GM23338 (cell line): Measurements from ENCODE around the gene CUX1. TPM values are rescaled to one million over a fixed set of nuclear protein-coding genes. Genes with fewer than 3 reads are reported as not detected.

Source experiments
- ATAC-seq: fragments of 200-7000 bp; cut with Tn5 transposase; 3 replicates; pipeline ENCODE4 v1.9.1; 2020
- DNase-seq: peaks from one replicate; pipeline ENCODE4 v3.0.0-alpha.2; 2015; ENCODE audit warnings: low spot score
- H2AFZ ChIP-seq: fragments of 200-600 bp; sonication (generic); 2 replicates; pipeline ENCODE4 v1.8.0; 2016; ENCODE audit warnings: antibody characterized with exemption, mild to moderate bottlenecking, moderate library complexity
- H3F3A ChIP-seq: fragments of 200-600 bp; sonication (generic); replicated peaks from 2 replicates; pipeline ENCODE4 v1.8.0; 2017; ENCODE audit warnings: antibody characterized with exemption, mixed run types, low read depth
- H3K27ac ChIP-seq: fragments of 200-600 bp; sonication (generic); 2 replicates; pipeline ENCODE4 v1.6.1; 2016; ENCODE audit warnings: low read depth
- H3K27me3 ChIP-seq: fragments of 200-600 bp; sonication (generic); 2 replicates; pipeline ENCODE4 v1.8.0; 2016; ENCODE audit warnings: mild to moderate bottlenecking, mixed run types, moderate library complexity; ENCODE audit not compliant: insufficient read depth
- H3K36me3 ChIP-seq: fragments of 200-600 bp; sonication (generic); 2 replicates; pipeline ENCODE4 v1.8.0; 2016; ENCODE audit warnings: mild to moderate bottlenecking; ENCODE audit not compliant: insufficient read depth
- H3K4me1 ChIP-seq: fragments of 200-600 bp; sonication (generic); 2 replicates; pipeline ENCODE4 v1.8.0; 2016; ENCODE audit warnings: mild to moderate bottlenecking, moderate library complexity; ENCODE audit not compliant: insufficient read depth
- H3K4me2 ChIP-seq: fragments of 200-600 bp; sonication (generic); 2 replicates; pipeline ENCODE4 v1.7.1; 2017; ENCODE audit warnings: mixed run types
- H3K4me3 ChIP-seq: fragments of 200-600 bp; sonication (generic); 2 replicates; pipeline ENCODE4 v1.6.1; 2016; ENCODE audit warnings: mixed run types
- H3K79me2 ChIP-seq: fragments of 200-600 bp; sonication (generic); replicated peaks from 2 replicates; pipeline ENCODE4 v1.8.0; 2017; ENCODE audit warnings: mild to moderate bottlenecking; ENCODE audit not compliant: insufficient read depth
- H3K9me2 ChIP-seq: fragments of 200-600 bp; sonication (generic); 2 replicates; pipeline ENCODE4 v1.8.0; 2017; ENCODE audit not compliant: insufficient read depth
- H4K20me1 ChIP-seq: fragments of 200-600 bp; sonication (generic); replicated peaks from 2 replicates; pipeline ENCODE4 v1.8.0; 2017; ENCODE audit warnings: mild to moderate bottlenecking; ENCODE audit not compliant: insufficient read depth
- H3K27ac Mint-ChIP-seq: 2 replicates; pipeline ENCODE4 v1.8.0; 2020; ENCODE audit warnings: inconsistent platforms, mild to moderate bottlenecking, moderate library complexity, mixed read lengths
- H3K27me3 Mint-ChIP-seq: 3 replicates; pipeline ENCODE4 v1.8.0; 2022; ENCODE audit warnings: low read depth, mild to moderate bottlenecking, moderate library complexity, mixed read lengths, inconsistent platforms; ENCODE audit not compliant: insufficient read depth, poor library complexity
- H3K36me3 Mint-ChIP-seq: 3 replicates; pipeline ENCODE4 v1.8.0; 2021; ENCODE audit warnings: low read depth, mild to moderate bottlenecking, inconsistent platforms, moderate library complexity, mixed read lengths
- H3K4me1 Mint-ChIP-seq: 3 replicates; pipeline ENCODE4 v1.8.0; 2020; ENCODE audit warnings: mild to moderate bottlenecking, inconsistent platforms, mixed read lengths
- H3K4me3 Mint-ChIP-seq: 3 replicates; pipeline ENCODE4 v1.8.0; 2021; ENCODE audit warnings: moderate library complexity, mild to moderate bottlenecking, inconsistent platforms, mixed read lengths
- H3K9me3 Mint-ChIP-seq: 3 replicates; pipeline ENCODE4 v1.8.0; 2020; ENCODE audit warnings: moderate library complexity, mild to moderate bottlenecking, inconsistent platforms, mixed read lengths
- CREB1 ChIP-seq: fragments of 250-450 bp; sonication (Bioruptor Pico); IDR thresholded peaks from 2 replicates; pipeline ENCODE4 v1.5.0; 2020; ENCODE audit warnings: low read depth, mild to moderate bottlenecking, moderate library complexity
- ETS1 ChIP-seq: IDR thresholded peaks from 2 replicates; pipeline ENCODE4 v1.6.1; 2016; ENCODE audit warnings: antibody characterized with exemption
- EZH2 ChIP-seq: fragments of 200-600 bp; sonication (generic); IDR thresholded peaks from one replicate; pipeline ENCODE4 v1.8.0; 2017; ENCODE audit warnings: antibody characterized with exemption, mild to moderate bottlenecking, low read depth; ENCODE audit not compliant: unreplicated experiment
- EZH2phosphoT487 ChIP-seq: fragments of 200-600 bp; sonication (generic); IDR thresholded peaks from one replicate; pipeline ENCODE4 v1.8.1; 2018; ENCODE audit warnings: antibody characterized with exemption; ENCODE audit not compliant: unreplicated experiment
- JUNB ChIP-seq: IDR thresholded peaks from one replicate; pipeline ENCODE4 v1.6.1; 2016; ENCODE audit warnings: antibody characterized with exemption; ENCODE audit not compliant: unreplicated experiment
- POLR2AphosphoS5 ChIP-seq: IDR thresholded peaks from 2 replicates; pipeline ENCODE4 v1.6.1; 2016; ENCODE audit warnings: antibody characterized with exemption, low read depth
- REST ChIP-seq: IDR thresholded peaks from one replicate; pipeline ENCODE4 v1.6.1; 2018; ENCODE audit warnings: antibody characterized with exemption; ENCODE audit not compliant: unreplicated experiment
- ZNF114 ChIP-seq: fragments of 250-450 bp; sonication (Bioruptor Pico); IDR thresholded peaks from 2 replicates; pipeline ENCODE4 v1.5.0; 2020; ENCODE audit warnings: mild to moderate bottlenecking, moderate library complexity
- ZNF331 ChIP-seq: fragments of 250-450 bp; sonication (Bioruptor Pico); IDR thresholded peaks from 2 replicates; pipeline ENCODE4 v1.5.0; 2020; ENCODE audit warnings: low read depth, mild to moderate bottlenecking, moderate library complexity
- ZNF462 ChIP-seq: fragments of 250-450 bp; sonication (Bioruptor Pico); IDR thresholded peaks from 2 replicates; pipeline ENCODE4 v1.5.0; 2020; ENCODE audit warnings: mild to moderate bottlenecking, moderate library complexity
- polyA plus RNA-seq: library from polyadenylated mRNA; unstranded; fragments of >200 nt; fragmentation: Nextera tagmentation; extraction: Ambion mirVana; gene quantifications from 2 replicates; pipeline ENCODE4 v1.2.1, GENCODE V29; 2016
- total RNA-seq: library from RNA; depleted of rRNA; stranded (reverse); fragments of >200 nt; shearing (Covaris generic); gene quantifications from 2 replicates; pipeline ENCODE4 v1.2.3, GENCODE V29; 2014

CUX1 gene
- total and polyA plus RNA-seq, 2 experiments from 2014 or later, result 49.9 to 64.0 TPM

GRCh38 chr7:101874028-101874427 lies 56.6 kb downstream of the CUX1 start:
- Mint-ChIP-seq H3K27ac (peak overlapping the region; percentile 86; the same call in 1 of the 2 replicates), H3K36me3 (0 out of 3 replicates have a peak, but pooled peaks cover 4% of the 10 kb centered on the region), H3K4me3 (no peak overlapping the region; the same call in 2 of the 3 replicates), H3K4me1 (peaks cover 73% of the 10 kb centered on the region), H3K27me3 (peaks cover 23% of the 10 kb centered on the region), H3K9me3 (no peaks in the 10 kb centered on the region; the same call in 2 of the 3 replicates)
- TF ChIP-seq ZNF331 (CRISPR knock-in tag), result no peak
- H3K79me2 ChIP-seq, result peaks cover 98% of the 10 kb centered on the region
- H3K4me2 ChIP-seq, result peak overlapping the region; percentile 63; the same call in 1 of the 2 replicates
- H3K9me2 ChIP-seq, result no peaks in the 10 kb centered on the region
- H3K27ac ChIP-seq, result peak overlapping the region; percentile 88
- H3K36me3 ChIP-seq, result no peaks in the 10 kb centered on the region
- H2AFZ ChIP-seq, result no peak overlapping the region
- peaks cover 51% of the 10 kb centered on the region for H4K20me1 ChIP-seq
- ATAC-seq, result no peak
- peaks cover 2% of the 10 kb centered on the region; the same call in 1 of the 2 replicates for H3F3A ChIP-seq
- no peaks in the 10 kb centered on the region for H3K27me3 ChIP-seq
- peaks cover 83% of the 10 kb centered on the region for H3K4me1 ChIP-seq
- no peak overlapping the region for H3K4me3 ChIP-seq
- no peak for DNase-seq

GRCh38 chr7:101875283-101875846 lies 57.9 kb downstream of the CUX1 start:
- Mint-ChIP-seq H3K27ac (no peak overlapping the region), H3K36me3 (0 out of 3 replicates have a peak, but pooled peaks cover 4% of the 10 kb centered on the region), H3K4me3 (no peak overlapping the region), H3K4me1 (peaks cover 73% of the 10 kb centered on the region), H3K9me3 (no peaks in the 10 kb centered on the region), H3K27me3 (peaks cover 20% of the 10 kb centered on the region)
- Histone ChIP-seq H4K20me1 (peaks cover 55% of the 10 kb centered on the region), H2AFZ (no peak overlapping the region), H3K27ac (peak overlapping the region; percentile 88; the same call in 1 of the 2 replicates), H3K4me1 (peaks cover 85% of the 10 kb centered on the region), H3K79me2 (peaks cover 100% of the 10 kb centered on the region), H3K36me3 (no peaks in the 10 kb centered on the region), H3K9me2 (no peaks in the 10 kb centered on the region), H3K27me3 (no peaks in the 10 kb centered on the region), H3K4me3 (no peak overlapping the region), H3F3A (no peaks in the 10 kb centered on the region), H3K4me2 (peak overlapping the region; percentile 63; the same call in 1 of the 2 replicates)
- peak; percentile 8; the same call in 2 of the 3 replicates for ATAC-seq
- DNase-seq, result no peak
- TF ChIP-seq REST (no peak), CREB1 (CRISPR knock-in tag) (no peak), JUNB (no peak), POLR2AphosphoS5 (no peak), ZNF462 (CRISPR knock-in tag) (no peak), ZNF114 (CRISPR knock-in tag) (no peak), EZH2 (no peak), ZNF331 (CRISPR knock-in tag) (no peak), EZH2phosphoT487 (no peak), ETS1 (no peak)
